IPS-11a (cell line): ENCODE data around the gene ABHD5.

Experiments used
- H3K4me3 ChIP-seq: one replicate; pipeline ENCODE4 v1.5.1; 2013; ENCODE audit warnings: low read depth, low read length, control low read depth

Gene ABHD5

DNA sequence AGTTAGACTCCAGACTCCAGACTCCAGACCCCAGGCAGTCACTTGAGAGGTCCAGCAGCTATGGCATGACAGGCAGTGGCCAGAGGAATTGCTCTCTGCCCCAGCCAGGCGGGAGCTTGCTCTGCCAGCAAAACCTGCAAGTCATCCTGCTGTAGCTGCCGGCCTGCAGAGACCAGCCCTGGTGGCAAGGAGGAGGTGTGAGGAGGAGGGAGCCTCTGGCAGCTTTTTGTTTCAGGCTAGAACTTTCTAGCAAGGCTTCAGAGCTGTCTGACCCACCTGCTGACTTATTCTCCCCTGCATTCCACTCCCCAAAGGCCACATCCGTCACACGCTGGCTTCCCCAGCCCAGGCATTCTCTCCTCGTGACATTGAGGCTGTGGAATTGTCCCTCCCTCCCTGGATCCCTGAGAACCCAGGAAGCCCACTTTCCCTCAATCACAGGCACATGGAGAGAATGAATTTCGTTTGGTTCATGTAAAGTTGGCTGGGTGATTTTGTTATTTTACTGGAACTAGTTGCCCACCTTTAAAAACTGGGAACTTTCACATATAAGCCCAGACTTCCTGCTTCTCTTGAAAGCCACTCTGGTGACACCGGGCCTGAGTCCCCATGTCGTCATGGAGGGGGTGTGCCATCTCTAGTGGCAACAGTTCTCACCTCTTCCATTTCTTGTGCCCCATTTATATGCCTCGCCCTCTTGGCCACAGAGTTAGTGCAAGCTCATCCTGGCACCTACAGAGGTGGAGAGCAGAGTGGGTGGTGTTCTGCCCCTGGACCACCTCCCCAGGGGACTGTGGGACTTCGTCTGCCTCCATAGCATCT is 82.7 kb downstream of the ABHD5 start:
- no peak overlapping the region for H3K4me3 ChIP-seq

DNA sequence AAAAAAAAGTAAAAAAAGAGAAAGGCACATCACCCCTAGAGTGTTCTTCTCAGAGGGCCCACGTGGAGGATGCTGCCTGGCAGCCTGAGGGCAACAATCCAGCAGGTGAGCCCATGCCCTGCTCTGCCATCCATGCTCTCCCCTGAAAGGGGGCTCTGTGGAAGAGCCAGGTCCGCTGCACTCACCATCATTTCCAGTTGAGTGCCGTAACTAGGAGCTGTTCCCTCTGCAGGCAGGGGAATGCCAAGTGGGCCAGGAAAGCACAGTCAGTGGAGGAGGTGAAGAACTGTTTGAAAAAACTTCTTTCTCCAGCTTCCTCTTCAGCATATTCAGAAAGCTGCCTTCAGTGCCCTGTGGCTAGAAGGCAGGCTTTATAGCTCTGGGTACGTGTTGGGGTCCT is 84.1 kb downstream of the ABHD5 start:
- H3K4me3 ChIP-seq = no peak overlapping the region

DNA sequence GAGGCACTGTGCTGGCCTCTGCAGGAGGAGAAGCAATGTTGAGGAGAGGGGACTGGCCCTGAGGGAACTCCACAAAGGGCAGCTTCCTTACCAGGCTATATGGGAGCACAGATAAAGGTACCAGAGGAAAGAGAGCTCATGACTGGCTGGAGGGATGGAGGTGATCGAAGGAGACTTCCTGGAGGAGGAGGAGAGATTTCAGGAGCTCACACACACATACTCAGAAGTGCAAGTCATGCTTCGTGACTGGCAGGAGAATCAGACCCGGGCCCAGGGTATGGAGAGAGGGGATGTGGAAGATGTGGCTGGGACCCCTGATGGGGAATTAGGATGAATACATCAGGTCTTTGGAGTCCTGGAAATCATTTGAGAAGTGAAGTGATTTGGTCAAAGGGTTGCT is 85.4 kb downstream of the ABHD5 start:
- no peak overlapping the region for H3K4me3 ChIP-seq

DNA sequence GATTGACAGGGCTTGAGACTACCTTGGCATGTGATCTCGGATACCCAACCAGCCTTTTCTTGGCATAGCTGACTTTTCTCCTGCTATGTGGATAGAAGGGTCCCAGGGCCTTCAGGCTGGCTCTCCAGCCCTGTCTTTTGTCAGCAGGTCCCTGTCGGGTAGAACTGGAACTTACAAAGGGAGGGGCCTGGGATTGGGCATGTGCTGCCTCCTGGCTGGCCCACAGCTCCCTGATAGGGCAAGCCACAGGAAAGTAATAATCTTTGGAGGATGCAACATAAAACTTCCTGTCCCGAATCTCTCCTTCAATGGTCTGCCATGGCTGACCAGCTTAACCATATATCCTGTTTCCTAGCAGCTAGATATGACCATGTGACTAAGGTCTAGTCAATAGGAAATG is 89.1 kb downstream of the ABHD5 start:
- H3K4me3 ChIP-seq = no peak overlapping the region

- no peak overlapping the region for H3K4me3 ChIP-seq
Measured at GRCh38 chr3:43782541-43782940, 91.8 kb downstream of the ABHD5 start.
